ENCODE measurements around the gene ARFGAP2. TPM values are rescaled to one million over a fixed set of nuclear protein-coding genes. Genes with fewer than 3 reads are reported as not detected.
A peak's percentile ranks its signal among the peaks of the same experiment; 100 is the strongest.
"Not testable (repeated sequence)": the region's sequence is repeated elsewhere in the genome, so short reads cannot be mapped to it uniquely, and the experiment has no call there.

Gene ARFGAP2
- total RNA-seq, 1 donor: 152 TPM

- peak overlapping the region; percentile 72 for H3K4me3 ChIP-seq (ENCODE audit: low read depth, low read length)
- no peak for TF ChIP-seq CTCF (IDR thresholded peaks at IDR 0.05; ENCODE audit: insufficient read depth, low read length)
- peak; percentile 92 for DNase-seq (ENCODE audit: low read depth)
Observed at GRCh38 chr11:47213950-47214565, 37.4 kb upstream of the ARFGAP2 start.

GRCh38 chr11:47212938-47213337, 36.3 kb upstream of the ARFGAP2 start:
- no peak for TF ChIP-seq CTCF (IDR thresholded peaks at IDR 0.05; ENCODE audit: insufficient read depth, low read length)
- H3K4me3 ChIP-seq (ENCODE audit: low read depth, low read length): no peak overlapping the region
- DNase-seq (ENCODE audit: low read depth): no peak

GRCh38 chr11:47208628-47209027, 31.9 kb upstream of the ARFGAP2 start:
- TF ChIP-seq CTCF (IDR thresholded peaks at IDR 0.05; ENCODE audit: insufficient read depth, low read length): no peak
- H3K4me3 ChIP-seq (ENCODE audit: low read depth, low read length): no peak overlapping the region
- DNase-seq (ENCODE audit: low read depth): no peak

GRCh38 chr11:47208008-47208552, 31.4 kb upstream of the ARFGAP2 start:
- DNase-seq (ENCODE audit: low read depth); H3K4me3 ChIP-seq (ENCODE audit: low read depth, low read length): not testable (repeated sequence)

GRCh38 chr11:47207459-47207858, 30.8 kb upstream of the ARFGAP2 start:
- no peak for TF ChIP-seq CTCF (IDR thresholded peaks at IDR 0.05; ENCODE audit: insufficient read depth, low read length)
- DNase-seq (ENCODE audit: low read depth): no peak
- H3K4me3 ChIP-seq (ENCODE audit: low read depth, low read length): no peak overlapping the region

GRCh38 chr11:47206577-47206976, 29.9 kb upstream of the ARFGAP2 start:
- not testable (repeated sequence) for H3K4me3 ChIP-seq (ENCODE audit: low read depth, low read length); DNase-seq (ENCODE audit: low read depth)

GRCh38 chr11:47204637-47204989, 27.9 kb upstream of the ARFGAP2 start:
- peak; percentile 89 for DNase-seq (ENCODE audit: low read depth)
- no peak overlapping the region for H3K4me3 ChIP-seq (ENCODE audit: low read depth, low read length)
- no peak for TF ChIP-seq CTCF (IDR thresholded peaks at IDR 0.05; ENCODE audit: insufficient read depth, low read length)

- no peak for TF ChIP-seq CTCF (IDR thresholded peaks at IDR 0.05; ENCODE audit: insufficient read depth, low read length)
- H3K4me3 ChIP-seq (ENCODE audit: low read depth, low read length): no peak overlapping the region
- DNase-seq (ENCODE audit: low read depth): no peak
Observed at GRCh38 chr11:47202576-47202975, 25.9 kb upstream of the ARFGAP2 start.
